Smooth muscle cell (in vitro differentiated cells): ENCODE data around the gene CTAGE1. TPM values are rescaled to one million over a fixed set of nuclear protein-coding genes. Genes with fewer than 3 reads are reported as not detected.

Experiments used
- DNase-seq: peaks from one replicate; lab custom pipeline; 2025; ENCODE audit not compliant: unreplicated experiment; lab: John Stamatoyannopoulos, UW
- H2AFZ ChIP-seq: fragments of 200-600 bp; sonication (generic); 2 replicates; pipeline ENCODE4 v1.6.0; 2016; ENCODE audit warnings: antibody characterized with exemption, low read depth, mild to moderate bottlenecking
- H3F3A ChIP-seq: fragments of 200-600 bp; sonication (generic); 2 replicates; pipeline ENCODE4 v1.6.0; 2017; ENCODE audit warnings: antibody characterized with exemption, low read depth
- H3K27ac ChIP-seq: fragments of 200-600 bp; sonication (generic); 2 replicates; pipeline ENCODE4 v1.5.1; 2016; ENCODE audit warnings: low read depth, mild to moderate bottlenecking
- H3K27me3 ChIP-seq: fragments of 200-600 bp; sonication (generic); 2 replicates; pipeline ENCODE4 v1.6.1; 2016; ENCODE audit warnings: low read depth, mild to moderate bottlenecking
- H3K36me3 ChIP-seq: fragments of 200-600 bp; sonication (generic); 2 replicates; pipeline ENCODE4 v1.5.1; 2016; ENCODE audit warnings: low read depth
- H3K4me1 ChIP-seq: fragments of 200-600 bp; sonication (generic); 2 replicates; pipeline ENCODE4 v1.5.1; 2016; ENCODE audit warnings: low read depth
- H3K4me2 ChIP-seq: fragments of 200-600 bp; sonication (generic); 2 replicates; pipeline ENCODE4 v1.6.0; 2016; ENCODE audit warnings: mild to moderate bottlenecking
- H3K4me3 ChIP-seq: fragments of 200-600 bp; sonication (generic); 2 replicates; pipeline ENCODE4 v1.5.1; 2016; ENCODE audit warnings: mild to moderate bottlenecking
- H3K79me2 ChIP-seq: fragments of 200-600 bp; sonication (generic); 2 replicates; pipeline ENCODE4 v1.6.0; 2016; ENCODE audit warnings: low read depth, mild to moderate bottlenecking
- H3K9ac ChIP-seq: fragments of 200-600 bp; sonication (generic); 2 replicates; pipeline ENCODE4 v1.6.0; 2016; ENCODE audit warnings: low read depth
- H3K9me3 ChIP-seq: fragments of 200-600 bp; sonication (generic); replicated peaks from 2 replicates; pipeline ENCODE4 v1.5.1; 2016; ENCODE audit warnings: low read depth
- H4K20me1 ChIP-seq: fragments of 200-600 bp; sonication (generic); 2 replicates; pipeline ENCODE4 v1.6.0; 2016; ENCODE audit warnings: low read depth
- CTCF ChIP-seq: fragments of 200-600 bp; sonication (generic); IDR thresholded peaks from 2 replicates; pipeline ENCODE4 v1.5.1; 2017; ENCODE audit warnings: borderline replicate concordance, mild to moderate bottlenecking, antibody characterized with exemption; ENCODE audit not compliant: insufficient read depth, poor library complexity, severe bottlenecking
- WGBS: methylation state at CpG from one replicate; pipeline ENCODE4 v1.1.7; 2016; ENCODE audit warnings: low lambda C conversion rate; 5-methylcytosine and 5-hydroxymethylcytosine counted together
- polyA plus RNA-seq: library from polyadenylated mRNA; unstranded; fragments of >200 nt; fragmentation: Nextera tagmentation; extraction: Ambion mirVana; gene quantifications from 2 replicates; pipeline ENCODE4 v1.2.1, GENCODE V29; 2016
- total RNA-seq: library from RNA; depleted of rRNA; stranded (reverse); fragments of >200 nt; gene quantifications from 2 replicates; pipeline ENCODE4 v1.2.3, GENCODE V29; 2014

CTAGE1 gene
- total and polyA plus RNA-seq, 2 experiments from 2014 or later = not detected

DNA sequence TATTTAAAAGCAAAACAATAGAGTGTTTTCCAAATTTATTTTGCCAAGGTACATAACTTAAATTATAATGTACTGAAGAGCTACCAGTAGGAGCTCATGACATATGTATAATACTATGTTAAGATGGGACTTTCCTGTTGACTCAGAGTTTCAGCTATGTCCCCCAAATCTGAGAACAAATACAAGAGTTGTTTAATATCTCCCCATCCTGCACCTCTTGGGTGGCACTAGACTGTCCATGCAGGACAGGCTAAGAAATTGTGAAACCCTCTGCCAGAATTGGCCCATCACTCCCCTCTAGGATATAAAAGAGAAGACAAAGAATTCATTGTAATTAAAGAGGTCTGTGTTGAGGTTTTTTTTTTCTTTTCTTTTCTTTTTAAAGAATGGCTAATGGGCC, 21.7 kb upstream of the CTAGE1 start:
- H3K79me2 ChIP-seq = no peaks in the 10 kb centered on the region
- H2AFZ ChIP-seq = no peak overlapping the region
- no peaks in the 10 kb centered on the region for H3K27me3 ChIP-seq
- H3F3A ChIP-seq = peaks cover 6% of the 10 kb centered on the region
- no peak overlapping the region for H3K9ac ChIP-seq
- H3K4me1 ChIP-seq = peaks cover 13% of the 10 kb centered on the region
- no peak for TF ChIP-seq CTCF
- no peak overlapping the region for H3K4me2 ChIP-seq
- peak overlapping the region; percentile 42 for H3K27ac ChIP-seq
- no peaks in the 10 kb centered on the region for H4K20me1 ChIP-seq
- no peaks in the 10 kb centered on the region for H3K9me3 ChIP-seq
- no peak overlapping the region for H3K4me3 ChIP-seq
- peaks cover 3% of the 10 kb centered on the region for H3K36me3 ChIP-seq
- DNase-seq = no peak

DNA sequence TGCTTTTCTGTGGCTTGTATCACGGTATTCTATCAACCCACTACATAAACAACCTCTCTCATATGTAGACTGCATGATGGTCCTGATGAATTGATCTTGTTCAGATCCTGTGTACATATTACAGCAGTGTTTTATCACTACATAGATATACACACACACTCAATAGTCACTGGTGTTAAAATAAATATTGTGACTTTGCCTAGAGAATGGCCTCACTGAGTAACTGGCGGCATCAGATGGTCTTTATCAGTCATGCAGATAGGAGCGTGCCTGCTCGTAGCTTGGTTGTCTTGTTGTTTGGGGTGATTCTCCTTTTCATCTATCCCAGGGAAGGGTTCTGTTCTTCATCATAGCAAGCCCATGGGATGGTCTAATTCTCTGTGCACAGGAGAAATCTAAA, 18.4 kb upstream of the CTAGE1 start:
- no peak overlapping the region for H3K4me3 ChIP-seq
- no peak for TF ChIP-seq CTCF
- H4K20me1 ChIP-seq = no peaks in the 10 kb centered on the region
- WGBS = 20% methylated on average over 4 of the region's 4 CpGs
- no peaks in the 10 kb centered on the region for H3K27me3 ChIP-seq
- H3K4me2 ChIP-seq = peak overlapping the region; percentile 74
- peaks cover 11% of the 10 kb centered on the region for H3F3A ChIP-seq
- H3K4me1 ChIP-seq = peaks cover 22% of the 10 kb centered on the region
- DNase-seq = no peak
- H3K9me3 ChIP-seq = no peaks in the 10 kb centered on the region
- no peaks in the 10 kb centered on the region for H3K79me2 ChIP-seq
- H3K9ac ChIP-seq = peak overlapping the region; percentile 86
- peak overlapping the region; percentile 99 for H3K27ac ChIP-seq
- peak overlapping the region; percentile 15 for H2AFZ ChIP-seq
- no peaks in the 10 kb centered on the region for H3K36me3 ChIP-seq

GRCh38 chr18:22434973-22435608, 17.4 kb upstream of the CTAGE1 start:
- H4K20me1 ChIP-seq = no peaks in the 10 kb centered on the region
- no peaks in the 10 kb centered on the region for H3K36me3 ChIP-seq
- peak overlapping the region; percentile 99 for H3K27ac ChIP-seq
- H3K9me3 ChIP-seq = no peaks in the 10 kb centered on the region
- no peak overlapping the region for H3K4me3 ChIP-seq
- 34% methylated on average over 5 of the region's 5 CpGs for WGBS
- no peaks in the 10 kb centered on the region for H3K79me2 ChIP-seq
- peaks cover 11% of the 10 kb centered on the region for H3F3A ChIP-seq
- no peak for DNase-seq
- H3K4me2 ChIP-seq = peak overlapping the region; percentile 74
- TF ChIP-seq CTCF = no peak
- peak overlapping the region; percentile 9 for H2AFZ ChIP-seq
- H3K4me1 ChIP-seq = peaks cover 22% of the 10 kb centered on the region
- no peaks in the 10 kb centered on the region for H3K27me3 ChIP-seq
- H3K9ac ChIP-seq = peak overlapping the region; percentile 86

DNA sequence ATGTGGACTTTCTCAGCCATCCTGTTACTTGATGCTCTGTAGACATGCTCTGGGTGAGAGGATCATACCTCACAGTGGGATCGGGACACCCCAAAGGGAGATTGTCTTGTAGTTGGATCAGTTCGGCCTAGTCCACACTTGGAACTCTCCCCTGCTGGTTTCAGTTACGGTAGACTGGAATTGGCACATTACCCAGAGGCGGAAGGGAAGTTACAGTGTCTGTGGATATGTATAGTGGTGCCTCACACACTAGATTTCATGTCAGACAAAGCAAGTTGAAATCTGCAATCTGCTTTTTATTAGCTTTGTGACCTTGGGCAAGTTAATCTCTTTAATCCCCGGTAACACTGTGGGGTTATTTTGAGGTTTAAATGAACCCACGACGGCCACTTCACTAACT, 16.2 kb upstream of the CTAGE1 start:
- Histone ChIP-seq H2AFZ (no peak overlapping the region), H3K27me3 (no peaks in the 10 kb centered on the region), H3F3A (peaks cover 11% of the 10 kb centered on the region), H3K79me2 (no peaks in the 10 kb centered on the region), H3K4me3 (no peak overlapping the region), H3K27ac (peak overlapping the region; percentile 99), H3K9ac (peak overlapping the region; percentile 31), H3K4me2 (peak overlapping the region; percentile 74), H3K4me1 (peaks cover 22% of the 10 kb centered on the region), H4K20me1 (no peaks in the 10 kb centered on the region), H3K9me3 (no peaks in the 10 kb centered on the region), H3K36me3 (no peaks in the 10 kb centered on the region)
- 40% methylated on average over 7 of the region's 7 CpGs for WGBS
- no peak for DNase-seq
- TF ChIP-seq CTCF = no peak
